ENCODE results near the gene SHE.

SHE gene

GRCh38 chr1:154446789-154447188, 55.4 kb downstream of the SHE start:
- Histone ChIP-seq H2AFZ (ENCODE audit: low read length) (no peak overlapping the region), H3K27me3 (ENCODE audit: insufficient read depth, low read length, poor library complexity, severe bottlenecking) (peaks cover 7% of the 10 kb centered on the region), H3K36me3 (ENCODE audit: insufficient read depth, low read length) (no peaks in the 10 kb centered on the region), H3K9me3 (ENCODE audit: insufficient read depth, low read depth, low read length) (no peaks in the 10 kb centered on the region), H3K4me1 (ENCODE audit: insufficient read depth, low read length, poor library complexity, severe bottlenecking) (peaks cover 13% of the 10 kb centered on the region), H3F3A (ENCODE audit: low read depth) (no peaks in the 10 kb centered on the region), H3K4me2 (ENCODE audit: low read depth, low read length, poor library complexity, severe bottlenecking) (no peak overlapping the region), H3K9me2 (replicated peaks; ENCODE audit: low read depth, low read length) (no peaks in the 10 kb centered on the region), H4K20me1 (ENCODE audit: insufficient read depth, low read length, poor library complexity, severe bottlenecking) (no peaks in the 10 kb centered on the region), H3K4me3 (ENCODE audit: low read length, poor library complexity, severe bottlenecking) (no peak overlapping the region), H3K79me2 (ENCODE audit: insufficient read depth, low read length) (no peaks in the 10 kb centered on the region), H3K9ac (ENCODE audit: low read depth, low read length, poor library complexity, severe bottlenecking) (no peak overlapping the region)
- no peak for TF ChIP-seq CTCF (conservative IDR thresholded peaks at IDR 0.05; ENCODE audit: low read length)
- no peak for TF ChIP-seq EZH2phosphoT487 (IDR thresholded peaks at IDR 0.05; ENCODE audit: borderline replicate concordance)

- no peak overlapping the region for H2AFZ ChIP-seq (ENCODE audit: low read length)
- peaks cover 7% of the 10 kb centered on the region for H3K27me3 ChIP-seq (ENCODE audit: insufficient read depth, low read length, poor library complexity, severe bottlenecking)
- H3K9ac ChIP-seq (ENCODE audit: low read depth, low read length, poor library complexity, severe bottlenecking), result no peak overlapping the region
- no peaks in the 10 kb centered on the region for H3F3A ChIP-seq (ENCODE audit: low read depth)
- H3K9me2 ChIP-seq (replicated peaks; ENCODE audit: low read depth, low read length), result no peaks in the 10 kb centered on the region
- no peaks in the 10 kb centered on the region for H4K20me1 ChIP-seq (ENCODE audit: insufficient read depth, low read length, poor library complexity, severe bottlenecking)
- H3K4me3 ChIP-seq (ENCODE audit: low read length, poor library complexity, severe bottlenecking), result no peak overlapping the region
- peaks cover 13% of the 10 kb centered on the region for H3K4me1 ChIP-seq (ENCODE audit: insufficient read depth, low read length, poor library complexity, severe bottlenecking)
- no peak overlapping the region for H3K4me2 ChIP-seq (ENCODE audit: low read depth, low read length, poor library complexity, severe bottlenecking)
- H3K79me2 ChIP-seq (ENCODE audit: insufficient read depth, low read length), result no peaks in the 10 kb centered on the region
- H3K36me3 ChIP-seq (ENCODE audit: insufficient read depth, low read length), result no peaks in the 10 kb centered on the region
- TF ChIP-seq EZH2phosphoT487 (IDR thresholded peaks at IDR 0.05; ENCODE audit: borderline replicate concordance) (no peak), CTCF (conservative IDR thresholded peaks at IDR 0.05; ENCODE audit: low read length) (no peak)
- no peaks in the 10 kb centered on the region for H3K9me3 ChIP-seq (ENCODE audit: insufficient read depth, low read depth, low read length)
These were observed 55.9 kb downstream of the SHE start for GRCh38 chr1:154446292-154446691.

- no peak overlapping the region for H3K9ac ChIP-seq (ENCODE audit: low read depth, low read length, poor library complexity, severe bottlenecking)
- H3F3A ChIP-seq (ENCODE audit: low read depth), result no peaks in the 10 kb centered on the region
- H3K79me2 ChIP-seq (ENCODE audit: insufficient read depth, low read length), result no peaks in the 10 kb centered on the region
- peaks cover 7% of the 10 kb centered on the region for H3K27me3 ChIP-seq (ENCODE audit: insufficient read depth, low read length, poor library complexity, severe bottlenecking)
- no peaks in the 10 kb centered on the region for H3K36me3 ChIP-seq (ENCODE audit: insufficient read depth, low read length)
- H4K20me1 ChIP-seq (ENCODE audit: insufficient read depth, low read length, poor library complexity, severe bottlenecking), result no peaks in the 10 kb centered on the region
- TF ChIP-seq CTCF (conservative IDR thresholded peaks at IDR 0.05; ENCODE audit: low read length) (no peak), EZH2phosphoT487 (IDR thresholded peaks at IDR 0.05; ENCODE audit: borderline replicate concordance) (0 out of 2 replicates have a peak, but pooled peaks have one; percentile 27)
- no peaks in the 10 kb centered on the region for H3K9me3 ChIP-seq (ENCODE audit: insufficient read depth, low read depth, low read length)
- no peak overlapping the region for H3K4me3 ChIP-seq (ENCODE audit: low read length, poor library complexity, severe bottlenecking)
- H3K4me2 ChIP-seq (ENCODE audit: low read depth, low read length, poor library complexity, severe bottlenecking), result peak overlapping the region; percentile 8
- H2AFZ ChIP-seq (ENCODE audit: low read length), result no peak overlapping the region
- peaks cover 13% of the 10 kb centered on the region for H3K4me1 ChIP-seq (ENCODE audit: insufficient read depth, low read length, poor library complexity, severe bottlenecking)
- H3K9me2 ChIP-seq (replicated peaks; ENCODE audit: low read depth, low read length), result no peaks in the 10 kb centered on the region
These were observed 57.2 kb downstream of the SHE start for GRCh38 chr1:154445040-154445472.

Data from Loucy (cell line).